Embryonic facial prominence (tissue), 1 donor: ENCODE results near the gene NCS1.
"Not testable (repeated sequence)": the region's sequence is repeated elsewhere in the genome, so short reads cannot be mapped to it uniquely, and the experiment has no call there.

Experiments
- DNase-seq: peaks from one replicate; pipeline ENCODE4 v3.0.0-alpha.2; 2016; ENCODE audit errors: extremely low spot score

NCS1 gene

GRCh38 chr9:130262771-130263170 lies 90.6 kb downstream of the NCS1 start:
- DNase-seq = no peak

GRCh38 chr9:130263601-130264413 lies 91.6 kb downstream of the NCS1 start:
- no peak for DNase-seq

GRCh38 chr9:130264414-130265350 lies 92.5 kb downstream of the NCS1 start:
- DNase-seq = no peak

- no peak for DNase-seq
Measured at GRCh38 chr9:130265431-130266235, 93.4 kb downstream of the NCS1 start, which contains the start of gene HMCN2. HMCN2 (plus strand) TSS chr9:130265760; CDS start chr9:130265879, 119 bp downstream.

GRCh38 chr9:130266236-130267098 lies 94.3 kb downstream of the NCS1 start:
- no peak for DNase-seq

GRCh38 chr9:130267930-130268329 lies 95.7 kb downstream of the NCS1 start:
- no peak for DNase-seq

- no peak for DNase-seq
Measured at GRCh38 chr9:130268521-130269211, 96.5 kb downstream of the NCS1 start.

- no peak for DNase-seq
Measured at GRCh38 chr9:130271473-130271872, 99.3 kb downstream of the NCS1 start.

GRCh38 chr9:130275156-130275555 lies 103.0 kb downstream of the NCS1 start:
- no peak for DNase-seq

- DNase-seq = no peak
Measured at GRCh38 chr9:130276121-130276520, 103.9 kb downstream of the NCS1 start.

- no peak for DNase-seq
Measured at GRCh38 chr9:130276955-130277354, 104.8 kb downstream of the NCS1 start.

GRCh38 chr9:130277525-130277924 lies 105.3 kb downstream of the NCS1 start:
- DNase-seq = not testable (repeated sequence)

- no peak for DNase-seq
Measured at GRCh38 chr9:130283539-130284248, 111.5 kb downstream of the NCS1 start.

- DNase-seq = no peak
Measured at GRCh38 chr9:130284249-130284625, 112.0 kb downstream of the NCS1 start.

- DNase-seq = no peak
Measured at GRCh38 chr9:130284690-130285089, 112.5 kb downstream of the NCS1 start.

- no peak for DNase-seq
Measured at GRCh38 chr9:130285271-130285670, 113.1 kb downstream of the NCS1 start.

GRCh38 chr9:130286072-130286770 lies 114.0 kb downstream of the NCS1 start:
- no peak for DNase-seq
